Measurements from ENCODE around the gene ABI2. TPM values are rescaled to one million over a fixed set of nuclear protein-coding genes. Genes with fewer than 3 reads are reported as not detected.
A peak's percentile ranks its signal among the peaks of the same experiment; 100 is the strongest.

The ABI2 gene
- total RNA-seq, 1 donor from 2014 or later, result 161 TPM

GRCh38 chr2:203310688-203311436 lies 17.3 kb upstream of the ABI2 start:
- no peak overlapping the region for H3K4me3 ChIP-seq
- no peaks in the 10 kb centered on the region for H3K79me2 ChIP-seq (ENCODE audit: low read depth)
- no peaks in the 10 kb centered on the region for H3K4me1 Mint-ChIP-seq
- no peak overlapping the region for H3K4me3 Mint-ChIP-seq
- no peaks in the 10 kb centered on the region for H4K20me1 ChIP-seq (ENCODE audit: low read depth)
- H3K36me3 ChIP-seq, result no peaks in the 10 kb centered on the region
- no peaks in the 10 kb centered on the region for H3K9me3 ChIP-seq (ENCODE audit: low read depth)
- no peak overlapping the region for H3K27ac ChIP-seq
- no peaks in the 10 kb centered on the region for H3K4me1 ChIP-seq
- no peak overlapping the region for H3K4me2 ChIP-seq
- peaks cover 2% of the 10 kb centered on the region for H3K9me3 Mint-ChIP-seq
- no peak for DNase-seq (ENCODE audit: low spot score)
- H3K27ac Mint-ChIP-seq, result no peak overlapping the region
- peaks cover 2% of the 10 kb centered on the region for H3K27me3 Mint-ChIP-seq (ENCODE audit: insufficient read depth, low read depth)
- H3K27me3 ChIP-seq, result no peaks in the 10 kb centered on the region
- TF ChIP-seq EZH2 (IDR thresholded peaks at IDR 0.05), result no peak
- no peak for TF ChIP-seq EZH2phosphoT487 (IDR thresholded peaks at IDR 0.05)
- TF ChIP-seq CTCF (IDR thresholded peaks at IDR 0.05), result no peak
- H2AFZ ChIP-seq (replicated peaks), result no peak overlapping the region
- H3K9ac ChIP-seq, result no peak overlapping the region
- no peaks in the 10 kb centered on the region for H3F3A ChIP-seq (ENCODE audit: low read depth)
- H3K36me3 Mint-ChIP-seq, result peaks cover 22% of the 10 kb centered on the region

DNA sequence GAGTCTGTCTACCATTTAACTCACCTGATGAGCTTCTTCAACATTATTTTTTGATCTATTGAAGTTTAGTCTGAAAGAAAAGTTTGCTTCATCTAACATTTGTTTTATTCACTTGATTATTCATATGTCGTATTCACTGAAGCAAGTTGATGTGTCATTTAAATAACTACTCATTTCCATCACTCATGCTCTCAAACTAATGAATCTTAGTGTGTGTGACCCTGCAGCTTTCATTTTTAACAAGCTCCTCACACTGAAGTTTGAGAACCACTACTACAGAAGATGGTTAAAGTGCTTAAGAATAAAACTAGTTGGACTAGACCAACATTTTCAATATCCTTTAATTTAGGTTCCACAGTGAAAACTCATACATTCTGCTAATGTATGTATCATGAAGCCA lies 1.8 kb upstream of the ABI2 start:
- peaks cover 28% of the 10 kb centered on the region for H3K4me1 Mint-ChIP-seq
- no peak overlapping the region for H3K4me3 ChIP-seq
- peaks cover 22% of the 10 kb centered on the region for H3K4me1 ChIP-seq
- peaks cover 9% of the 10 kb centered on the region for H3K36me3 Mint-ChIP-seq
- H3K4me3 Mint-ChIP-seq, result no peak overlapping the region
- no peaks in the 10 kb centered on the region for H3K27me3 ChIP-seq
- no peak overlapping the region for H3K4me2 ChIP-seq
- no peaks in the 10 kb centered on the region for H3K36me3 ChIP-seq
- H3K9me3 Mint-ChIP-seq, result peaks cover 2% of the 10 kb centered on the region
- peak overlapping the region; percentile 25 for H3K27ac Mint-ChIP-seq
- H3K27ac ChIP-seq, result peak overlapping the region; percentile 99
- no peak overlapping the region for H2AFZ ChIP-seq (replicated peaks)
- H3K79me2 ChIP-seq (ENCODE audit: low read depth), result peaks cover 31% of the 10 kb centered on the region
- H3K9ac ChIP-seq, result no peak overlapping the region
- peaks cover 33% of the 10 kb centered on the region for H3F3A ChIP-seq (ENCODE audit: low read depth)
- no peaks in the 10 kb centered on the region for H3K9me3 ChIP-seq (ENCODE audit: low read depth)
- H3K27me3 Mint-ChIP-seq (ENCODE audit: insufficient read depth, low read depth), result peaks cover 6% of the 10 kb centered on the region
- H4K20me1 ChIP-seq (ENCODE audit: low read depth), result peaks cover 22% of the 10 kb centered on the region
- no peak for DNase-seq (ENCODE audit: low spot score)
- TF ChIP-seq CTCF (IDR thresholded peaks at IDR 0.05), result no peak
- TF ChIP-seq EZH2phosphoT487 (IDR thresholded peaks at IDR 0.05), result no peak
- no peak for TF ChIP-seq EZH2 (IDR thresholded peaks at IDR 0.05)

GRCh38 chr2:203327582-203327900 lies 653 bp upstream of the ABI2 start:
- peaks cover 6% of the 10 kb centered on the region for H3K27me3 Mint-ChIP-seq (ENCODE audit: insufficient read depth, low read depth)
- TF ChIP-seq EZH2 (IDR thresholded peaks at IDR 0.05) (no peak), CTCF (IDR thresholded peaks at IDR 0.05) (no peak), EZH2phosphoT487 (IDR thresholded peaks at IDR 0.05) (no peak)

More at GRCh38 chr2:203327582-203327900, 653 bp upstream of the ABI2 start:
- H3K4me1 ChIP-seq, result peaks cover 22% of the 10 kb centered on the region
- peaks cover 28% of the 10 kb centered on the region for H3K4me1 Mint-ChIP-seq
- peak overlapping the region; percentile 99 for H3K27ac ChIP-seq
- H3K27ac Mint-ChIP-seq, result peak overlapping the region; percentile 99
- peak overlapping the region; percentile 78 for H3K4me2 ChIP-seq
- H3K36me3 ChIP-seq, result no peaks in the 10 kb centered on the region
- peaks cover 33% of the 10 kb centered on the region for H3F3A ChIP-seq (ENCODE audit: low read depth)
- peaks cover 12% of the 10 kb centered on the region for H3K36me3 Mint-ChIP-seq
- H3K27me3 ChIP-seq, result no peaks in the 10 kb centered on the region
- H3K9me3 Mint-ChIP-seq, result peaks cover 6% of the 10 kb centered on the region
- peak overlapping the region; percentile 83 for H3K9ac ChIP-seq
- H2AFZ ChIP-seq (replicated peaks), result peak overlapping the region; percentile 91
- H4K20me1 ChIP-seq (ENCODE audit: low read depth), result peaks cover 33% of the 10 kb centered on the region
- H3K9me3 ChIP-seq (ENCODE audit: low read depth), result no peaks in the 10 kb centered on the region
- H3K4me3 ChIP-seq, result peak overlapping the region; percentile 87
- H3K79me2 ChIP-seq (ENCODE audit: low read depth), result peaks cover 43% of the 10 kb centered on the region
- no peak for DNase-seq (ENCODE audit: low spot score)
- H3K4me3 Mint-ChIP-seq, result peak overlapping the region; percentile 91

Data from neural progenitor cell (in vitro differentiated cells).